ENCODE results near the gene GJA3.
"Not testable (repeated sequence)": the region's sequence is repeated elsewhere in the genome, so short reads cannot be mapped to it uniquely, and the experiment has no call there.

The GJA3 gene

DNA sequence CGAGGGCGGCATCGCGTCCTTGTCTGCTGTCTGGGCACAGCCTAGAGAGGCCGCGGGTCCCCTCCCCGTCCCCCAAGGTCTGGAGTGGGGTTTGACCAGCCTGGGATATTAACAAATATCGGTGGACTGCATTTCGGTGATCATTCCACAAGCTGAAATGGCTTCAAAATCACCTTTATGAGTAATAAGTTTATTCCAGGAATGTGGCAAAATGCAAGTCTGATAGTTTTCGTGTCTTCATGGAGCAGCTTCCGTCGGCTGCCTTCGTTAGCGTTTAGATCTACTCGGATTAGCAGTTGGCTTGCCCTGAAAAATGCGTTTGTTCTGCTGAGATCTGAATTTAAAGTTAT lies 1.1 kb upstream of the GJA3 start:
- H3K36me3 ChIP-seq = no peaks in the 10 kb centered on the region
- peaks cover 98% of the 10 kb centered on the region for H3K27me3 ChIP-seq
- H3K4me1 ChIP-seq (ENCODE audit: control insufficient read depth in 1 of 2, insufficient read depth in 1 of 2, low read depth in 1 of 2, low read length in 1 of 2) = peaks cover 2 to 21% of the 10 kb centered on the region in 2 experiments
- no peak overlapping the region for H3K27ac ChIP-seq
- TF ChIP-seq, protein P1, sequence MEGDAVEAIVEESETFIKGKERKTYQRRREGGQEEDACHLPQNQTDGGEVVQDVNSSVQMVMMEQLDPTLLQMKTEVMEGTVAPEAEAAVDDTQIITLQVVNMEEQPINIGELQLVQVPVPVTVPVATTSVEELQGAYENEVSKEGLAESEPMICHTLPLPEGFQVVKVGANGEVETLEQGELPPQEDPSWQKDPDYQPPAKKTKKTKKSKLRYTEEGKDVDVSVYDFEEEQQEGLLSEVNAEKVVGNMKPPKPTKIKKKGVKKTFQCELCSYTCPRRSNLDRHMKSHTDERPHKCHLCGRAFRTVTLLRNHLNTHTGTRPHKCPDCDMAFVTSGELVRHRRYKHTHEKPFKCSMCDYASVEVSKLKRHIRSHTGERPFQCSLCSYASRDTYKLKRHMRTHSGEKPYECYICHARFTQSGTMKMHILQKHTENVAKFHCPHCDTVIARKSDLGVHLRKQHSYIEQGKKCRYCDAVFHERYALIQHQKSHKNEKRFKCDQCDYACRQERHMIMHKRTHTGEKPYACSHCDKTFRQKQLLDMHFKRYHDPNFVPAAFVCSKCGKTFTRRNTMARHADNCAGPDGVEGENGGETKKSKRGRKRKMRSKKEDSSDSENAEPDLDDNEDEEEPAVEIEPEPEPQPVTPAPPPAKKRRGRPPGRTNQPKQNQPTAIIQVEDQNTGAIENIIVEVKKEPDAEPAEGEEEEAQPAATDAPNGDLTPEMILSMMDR (IDR thresholded peaks at IDR 0.05) = no peak
- H3K9me3 ChIP-seq = no peaks in the 10 kb centered on the region
- H3K4me3 ChIP-seq (ENCODE audit: low read depth in 1 of 2, low read length in 1 of 2) = no peak overlapping the region

DNA sequence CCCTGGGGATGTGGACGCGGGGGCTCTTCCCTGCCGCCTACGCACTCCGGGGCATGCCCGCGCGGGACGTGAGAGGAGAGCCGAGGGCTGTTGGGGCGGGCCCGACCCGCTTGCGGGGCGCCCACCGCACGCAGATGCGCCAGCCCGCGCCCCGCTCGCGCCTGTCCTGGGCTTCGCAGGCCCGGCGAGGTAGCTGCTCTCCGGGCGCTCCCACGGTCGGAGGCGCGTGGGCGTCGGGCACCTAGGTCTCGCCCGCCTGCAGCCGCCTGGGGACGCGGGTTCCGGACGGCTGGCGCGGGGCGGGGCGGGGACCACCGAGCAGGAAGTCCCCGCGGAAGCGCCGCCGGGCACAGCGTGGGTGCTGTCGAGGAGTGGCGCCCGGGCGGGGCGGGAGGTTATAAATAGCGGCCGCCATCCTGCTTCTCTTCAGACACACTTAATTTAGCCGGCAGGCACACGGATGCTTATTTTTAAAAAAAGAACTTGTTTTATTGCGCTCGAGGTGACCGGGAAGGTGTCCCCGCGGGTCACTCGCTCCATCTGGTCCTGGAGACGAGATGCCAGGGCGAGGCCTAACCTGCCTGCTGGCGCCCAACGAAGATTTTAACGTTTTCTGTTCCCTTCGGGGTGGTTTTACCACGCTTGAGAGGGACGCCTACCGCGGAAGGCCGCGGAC lies 561 bp upstream of the GJA3 start:
- H3K4me1 ChIP-seq (ENCODE audit: control insufficient read depth in 1 of 2, insufficient read depth in 1 of 2, low read depth in 1 of 2, low read length in 1 of 2) = peaks cover 2 to 21% of the 10 kb centered on the region in 2 experiments
- TF ChIP-seq, protein P1 (IDR thresholded peaks at IDR 0.05) = no peak
- peak overlapping the region; percentile 20 to 46 for H3K4me3 ChIP-seq (ENCODE audit: low read depth in 1 of 2, low read length in 1 of 2)
- peaks cover 98% of the 10 kb centered on the region for H3K27me3 ChIP-seq
- H3K9me3 ChIP-seq = no peaks in the 10 kb centered on the region
- H3K36me3 ChIP-seq = no peaks in the 10 kb centered on the region
- H3K27ac ChIP-seq = no peak overlapping the region

DNA sequence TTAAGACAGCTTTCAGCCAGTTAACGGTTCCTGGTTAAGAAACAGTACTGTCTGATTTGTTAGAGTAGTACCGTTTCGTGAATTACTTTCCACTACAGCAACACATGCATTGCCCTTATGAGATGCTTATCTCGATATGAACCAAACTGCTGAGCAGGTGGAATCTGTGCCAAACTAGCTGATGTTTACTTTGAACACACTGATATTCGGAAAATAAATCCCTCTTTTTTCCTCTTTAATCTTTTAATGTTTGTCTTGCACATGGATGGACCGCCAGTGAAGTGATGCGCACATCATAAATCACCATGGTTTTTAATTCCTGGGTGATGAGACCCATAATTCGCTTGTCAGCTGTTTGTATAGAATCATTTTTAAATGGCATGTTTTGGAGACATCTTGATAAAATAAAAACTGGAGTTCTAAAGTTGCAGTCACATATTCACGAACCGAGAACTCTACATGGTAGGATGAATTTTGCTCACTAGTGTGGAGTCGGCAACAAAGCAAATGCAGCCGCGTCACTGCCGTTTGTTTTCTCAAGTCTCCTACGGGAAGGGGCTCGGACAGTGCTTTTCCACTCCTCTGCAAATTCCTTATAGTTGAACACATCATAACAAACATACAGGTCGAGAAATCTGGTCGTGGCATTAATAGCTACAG lies 1.1 kb downstream of the GJA3 start:
- Histone ChIP-seq H3K27me3 (peaks cover 98% of the 10 kb centered on the region), H3K27ac (no peak overlapping the region), H3K36me3 (no peaks in the 10 kb centered on the region), H3K4me1 (ENCODE audit: control insufficient read depth in 1 of 2, insufficient read depth in 1 of 2, low read depth in 1 of 2, low read length in 1 of 2) (peaks cover 2 to 21% of the 10 kb centered on the region in 2 experiments), H3K9me3 (no peaks in the 10 kb centered on the region), H3K4me3 (ENCODE audit: low read depth in 1 of 2, low read length in 1 of 2) (no peak overlapping the region)
- TF ChIP-seq, protein P1 (IDR thresholded peaks at IDR 0.05) = no peak

DNA sequence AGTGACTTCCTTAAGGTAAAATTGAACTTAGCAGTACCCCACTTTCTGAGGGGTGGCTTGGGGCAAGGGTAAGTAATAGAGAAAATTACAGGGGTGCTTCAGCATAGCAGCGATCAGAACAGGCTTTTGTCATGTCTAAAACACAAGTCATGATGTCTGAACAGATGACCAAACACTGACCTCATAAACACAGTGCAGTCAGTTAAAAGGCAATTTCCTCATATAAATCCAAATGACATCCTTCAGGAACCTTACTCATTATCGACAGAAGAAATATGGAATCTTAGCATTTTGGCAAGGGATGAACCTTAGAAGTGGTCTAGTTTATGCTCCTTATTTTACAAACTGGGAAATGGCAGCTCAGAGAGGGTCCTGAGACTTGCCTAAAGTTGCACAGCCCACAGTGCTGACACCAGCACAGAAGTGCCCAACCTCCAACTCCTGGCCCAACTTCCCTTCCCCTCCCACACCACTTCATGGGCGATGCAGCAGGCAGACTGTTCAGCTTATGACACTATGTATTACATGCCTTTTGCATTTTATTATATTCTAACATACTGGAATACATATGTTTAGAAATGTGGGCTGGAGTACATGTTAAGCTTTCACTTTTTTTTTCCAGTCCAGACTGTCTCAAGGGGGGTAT lies 3.6 kb downstream of the GJA3 start:
- TF ChIP-seq, protein P1 (IDR thresholded peaks at IDR 0.05) = no peak
- H3K9me3 ChIP-seq = no peaks in the 10 kb centered on the region
- no peak overlapping the region for H3K4me3 ChIP-seq (ENCODE audit: low read depth in 1 of 2, low read length in 1 of 2)
- H3K36me3 ChIP-seq = no peaks in the 10 kb centered on the region
- no peak overlapping the region for H3K27ac ChIP-seq
- H3K4me1 ChIP-seq (ENCODE audit: control insufficient read depth in 1 of 2, insufficient read depth in 1 of 2, low read depth in 1 of 2, low read length in 1 of 2) = peaks cover 2 to 17% of the 10 kb centered on the region in 2 experiments
- peaks cover 95% of the 10 kb centered on the region for H3K27me3 ChIP-seq

DNA sequence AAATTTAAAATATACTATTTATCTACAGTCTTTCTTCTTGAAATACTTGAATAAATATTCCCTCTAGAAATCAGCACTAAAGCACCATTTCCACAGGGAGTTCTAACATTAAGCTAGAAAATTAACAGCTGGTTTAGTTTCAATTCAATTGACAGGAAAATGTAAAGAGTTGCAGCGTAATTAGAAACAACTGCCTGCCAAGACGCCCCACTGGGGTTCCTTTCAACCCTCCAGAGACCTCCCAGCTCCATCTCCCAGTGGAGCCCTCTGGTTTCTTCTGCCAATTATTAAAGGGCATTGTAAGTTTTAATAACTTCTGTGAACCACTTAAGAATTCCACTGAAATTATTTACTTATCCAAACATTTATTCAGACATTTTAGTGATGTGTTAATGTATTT lies 4.2 kb downstream of the GJA3 start:
- H3K4me1 ChIP-seq (ENCODE audit: control insufficient read depth in 1 of 2, insufficient read depth in 1 of 2, low read depth in 1 of 2, low read length in 1 of 2) = peaks cover 2 to 15% of the 10 kb centered on the region in 2 experiments
- no peak overlapping the region for H3K27ac ChIP-seq
- TF ChIP-seq, protein P1 (IDR thresholded peaks at IDR 0.05) = no peak
- H3K4me3 ChIP-seq (ENCODE audit: low read depth in 1 of 2, low read length in 1 of 2) = no peak overlapping the region
- no peaks in the 10 kb centered on the region for H3K36me3 ChIP-seq
- peaks cover 95% of the 10 kb centered on the region for H3K27me3 ChIP-seq
- no peaks in the 10 kb centered on the region for H3K9me3 ChIP-seq

DNA sequence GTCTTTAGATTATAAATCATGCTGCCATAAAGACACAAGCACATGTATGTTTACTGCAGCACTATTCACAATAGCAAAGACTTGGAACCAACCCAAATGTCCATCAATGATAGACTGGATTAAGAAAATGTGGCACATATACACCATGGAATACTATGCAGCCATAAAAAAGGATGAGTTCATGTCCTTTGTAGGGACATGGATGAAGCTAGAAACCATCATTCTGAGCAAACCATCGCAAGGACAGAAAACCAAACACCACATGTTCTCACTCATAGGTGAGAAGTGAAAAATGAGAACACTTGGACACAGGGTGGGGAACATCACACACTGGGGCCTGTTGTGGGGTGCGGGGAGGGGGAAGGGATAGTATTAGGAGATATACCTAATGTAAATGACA lies 7.6 kb downstream of the GJA3 start:
- not testable (repeated sequence) for H3K4me3 ChIP-seq (ENCODE audit: low read depth in 1 of 2, low read length in 1 of 2); H3K9me3 ChIP-seq; H3K27ac ChIP-seq; H3K36me3 ChIP-seq; H3K4me1 ChIP-seq (ENCODE audit: control insufficient read depth in 1 of 2, insufficient read depth in 1 of 2, low read depth in 1 of 2, low read length in 1 of 2)
- H3K27me3 ChIP-seq = peaks cover 82% of the 10 kb centered on the region

Data from neutrophil (primary cell).